ENCODE measurements around the gene STAT6. TPM values are rescaled to one million over a fixed set of nuclear protein-coding genes. Genes with fewer than 3 reads are reported as not detected.
A peak's percentile ranks its signal among the peaks of the same experiment; 100 is the strongest.

The STAT6 gene
- total RNA-seq, 2 donors from 2014 or later = 52.7 to 82.4 TPM

DNA sequence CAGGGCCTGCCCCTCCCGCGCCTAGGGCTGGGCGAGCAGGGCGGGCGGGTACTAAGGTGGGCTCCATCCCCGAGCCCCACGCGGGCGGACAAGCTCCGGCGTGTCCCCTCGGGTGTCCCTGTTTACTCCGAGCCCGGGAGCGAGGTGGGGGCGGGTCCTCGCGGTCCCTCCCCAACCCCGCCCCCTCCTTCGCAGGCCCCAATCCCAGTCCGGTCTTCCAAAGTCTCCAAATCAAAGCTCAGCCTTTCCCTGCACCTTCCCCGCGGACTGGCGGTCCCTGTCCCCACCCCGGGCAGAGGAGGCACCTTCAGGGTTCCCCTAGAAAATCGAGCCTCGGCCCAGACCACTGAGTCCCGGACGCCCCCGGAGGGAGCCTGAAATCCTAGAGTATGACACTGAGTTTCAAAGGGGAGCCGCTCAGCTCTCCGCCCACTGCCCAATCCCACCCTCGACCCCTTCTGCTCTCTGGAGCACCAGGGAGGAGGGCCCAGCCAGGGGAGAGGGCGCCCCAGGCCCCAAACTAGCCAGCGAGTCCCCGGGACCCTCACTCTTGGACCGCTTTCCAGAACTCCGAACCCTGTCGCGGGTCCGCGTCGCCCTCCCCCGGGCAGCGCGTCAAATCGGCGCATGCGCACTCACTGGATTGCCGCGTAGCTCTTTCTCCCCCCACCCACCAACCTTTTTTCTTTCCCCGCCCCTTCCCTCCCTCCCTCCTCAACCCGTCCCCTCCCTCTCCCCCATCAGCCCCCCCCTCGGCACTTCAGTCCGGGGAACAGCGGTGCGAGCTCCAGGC lies 16.8 kb upstream of the STAT6 start, which contains the start of gene LRP1:
Gene LRP1, plus strand, starts transcription at position 758 of the 793 bp plus-strand sequence. CDS start 482 bp downstream, outside the sequence.
- peaks cover 15% of the 10 kb centered on the region for H3K4me1 ChIP-seq

DNA sequence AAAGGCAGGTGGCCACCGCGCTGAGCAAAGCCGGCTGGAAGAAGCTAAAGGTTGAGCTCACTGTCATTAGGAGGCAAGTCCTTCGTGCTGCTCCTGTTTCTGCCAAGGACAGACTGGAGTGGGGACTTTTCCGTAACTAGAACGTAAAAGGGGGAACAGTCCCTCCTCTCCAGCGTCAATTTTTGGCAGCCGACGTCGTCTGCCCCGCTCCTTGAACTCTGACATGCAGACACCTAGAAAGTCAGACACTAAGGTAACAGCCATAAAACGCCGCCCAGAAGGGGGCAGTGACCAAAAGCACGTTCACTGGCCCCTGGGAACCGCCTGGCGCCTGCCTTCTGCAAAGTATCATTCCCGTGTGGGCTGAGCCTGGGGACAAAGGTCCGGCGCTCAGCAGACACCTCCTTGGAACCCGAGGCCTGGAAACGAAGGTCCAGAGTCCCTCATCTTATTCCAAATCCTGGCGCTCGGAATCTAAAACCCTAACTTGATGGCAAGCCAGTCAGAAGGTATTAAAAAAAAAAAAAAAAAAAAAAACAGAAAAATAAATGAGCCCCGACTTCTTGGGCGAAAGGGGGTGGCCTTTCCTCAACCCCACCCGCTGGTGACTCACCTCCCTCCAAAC lies 16.1 kb upstream of the STAT6 start:
- H3K27ac ChIP-seq = peak overlapping the region; percentile 83 to 94 (median 88)
- no peaks in the 10 kb centered on the region for H3K27me3 ChIP-seq
- no peaks in the 10 kb centered on the region for H3K9me3 ChIP-seq
- DNase-seq (peak; percentile 83 to 90 (median 88)), ATAC-seq (peak; percentile 73)
- H3K36me3 ChIP-seq (replicated peaks in 1 of 2; ENCODE audit: insufficient read depth in 1 of 2, low read depth in 2 of 2) = no peaks in the 10 kb centered on the region
- 1% methylated on average over 21 to 26 of the region's 26 CpGs for WGBS, 2 donors
- peak overlapping the region; percentile 60 to 63 for H3K4me3 ChIP-seq
- peaks cover 15% of the 10 kb centered on the region for H3K4me1 ChIP-seq
- TF ChIP-seq, protein P1, sequence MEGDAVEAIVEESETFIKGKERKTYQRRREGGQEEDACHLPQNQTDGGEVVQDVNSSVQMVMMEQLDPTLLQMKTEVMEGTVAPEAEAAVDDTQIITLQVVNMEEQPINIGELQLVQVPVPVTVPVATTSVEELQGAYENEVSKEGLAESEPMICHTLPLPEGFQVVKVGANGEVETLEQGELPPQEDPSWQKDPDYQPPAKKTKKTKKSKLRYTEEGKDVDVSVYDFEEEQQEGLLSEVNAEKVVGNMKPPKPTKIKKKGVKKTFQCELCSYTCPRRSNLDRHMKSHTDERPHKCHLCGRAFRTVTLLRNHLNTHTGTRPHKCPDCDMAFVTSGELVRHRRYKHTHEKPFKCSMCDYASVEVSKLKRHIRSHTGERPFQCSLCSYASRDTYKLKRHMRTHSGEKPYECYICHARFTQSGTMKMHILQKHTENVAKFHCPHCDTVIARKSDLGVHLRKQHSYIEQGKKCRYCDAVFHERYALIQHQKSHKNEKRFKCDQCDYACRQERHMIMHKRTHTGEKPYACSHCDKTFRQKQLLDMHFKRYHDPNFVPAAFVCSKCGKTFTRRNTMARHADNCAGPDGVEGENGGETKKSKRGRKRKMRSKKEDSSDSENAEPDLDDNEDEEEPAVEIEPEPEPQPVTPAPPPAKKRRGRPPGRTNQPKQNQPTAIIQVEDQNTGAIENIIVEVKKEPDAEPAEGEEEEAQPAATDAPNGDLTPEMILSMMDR (IDR thresholded peaks at IDR 0.05) = peak in 5 of 7 experiments; percentile 16 to 52 (median 41)
- peak; percentile 47 to 67 (median 55) for TF ChIP-seq POLR2A (IDR thresholded peaks at IDR 0.05)
- intact Hi-C loops (cut with DNase I) = no loop called here

More for the DNA sequence above, 16.8 kb upstream of the STAT6 start, which contains the start of gene LRP1:
- Histone ChIP-seq H3K36me3 (replicated peaks in 1 of 2; ENCODE audit: insufficient read depth in 1 of 2, low read depth in 2 of 2) (no peaks in the 10 kb centered on the region), H3K9me3 (no peaks in the 10 kb centered on the region), H3K4me3 (peak within 1 kb of the TSS; percentile 60 to 63), H3K27ac (peak within 1 kb of the TSS; percentile 83 to 94 (median 88)), H3K27me3 (no peaks in the 10 kb centered on the region)
- peak; percentile 85 for ATAC-seq
- 1% methylated on average over 29 to 51 of the region's 57 CpGs for WGBS, 2 donors
- intact Hi-C loops (cut with DNase I) = no loop called here
- TF ChIP-seq, protein P1 (IDR thresholded peaks at IDR 0.05) = no peak
- TF ChIP-seq POLR2A (IDR thresholded peaks at IDR 0.05) = peak; percentile 56 to 80 (median 69)
- peak; percentile 78 to 83 (median 82) for DNase-seq

DNA sequence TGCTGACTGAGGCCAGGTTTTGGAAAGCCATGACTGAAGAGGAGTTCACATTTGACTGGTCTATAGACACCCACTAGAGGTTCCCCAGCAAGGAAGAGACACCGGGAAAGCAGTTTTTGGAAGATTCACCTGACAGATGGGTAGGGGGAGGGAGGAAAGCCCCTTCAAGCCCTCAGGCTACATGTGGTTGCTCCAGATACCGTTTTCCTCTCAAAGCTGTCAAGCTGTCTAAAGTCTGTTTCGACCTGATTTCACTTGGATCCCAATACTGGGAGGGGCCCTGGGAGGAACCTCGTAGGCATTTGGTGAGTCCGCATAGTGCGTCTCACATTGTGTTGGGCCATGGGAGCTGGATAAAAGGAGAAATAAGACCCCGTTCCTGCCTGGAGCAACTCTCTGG lies 15.4 kb upstream of the STAT6 start:
- 40 to 45% methylated on average over 7 of the region's 7 CpGs for WGBS, 2 donors
- no peaks in the 10 kb centered on the region for H3K9me3 ChIP-seq
- H3K27ac ChIP-seq = peak overlapping the region in 3 of 4 donors; percentile 85 to 94 (median 92)
- no peaks in the 10 kb centered on the region for H3K36me3 ChIP-seq (replicated peaks in 1 of 2; ENCODE audit: insufficient read depth in 1 of 2, low read depth in 2 of 2)
- DNase-seq (no peak), ATAC-seq (no peak)
- intact Hi-C loops (cut with DNase I) = no loop called here
- H3K27me3 ChIP-seq = no peaks in the 10 kb centered on the region
- H3K4me3 ChIP-seq = no peak overlapping the region
- TF ChIP-seq, protein P1 (IDR thresholded peaks at IDR 0.05) = no peak
- no peak for TF ChIP-seq POLR2A (IDR thresholded peaks at IDR 0.05)
- H3K4me1 ChIP-seq = peaks cover 15% of the 10 kb centered on the region

DNA sequence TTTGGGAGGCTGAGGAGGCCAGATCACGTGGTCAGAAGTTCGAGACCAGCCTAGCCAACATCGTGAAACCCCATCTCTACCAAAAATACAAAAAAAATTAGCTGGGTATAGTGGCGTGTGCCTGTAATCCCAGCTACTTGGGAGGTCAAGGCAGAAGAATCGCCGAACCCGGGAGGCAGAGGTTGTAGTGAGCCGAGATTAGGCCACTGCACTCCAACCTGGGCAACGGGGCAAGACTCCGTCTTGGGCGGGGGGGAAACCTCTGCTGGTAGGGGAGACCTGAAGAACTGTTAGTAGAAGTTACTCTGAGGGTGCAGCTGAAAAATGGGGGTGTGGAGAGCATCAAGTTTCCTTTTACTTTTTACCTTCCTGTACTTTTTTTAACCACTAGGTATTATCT lies 14.9 kb upstream of the STAT6 start:
- H3K27ac ChIP-seq = peak overlapping the region in 1 of 4 donors; percentile 92
- peaks cover 15% of the 10 kb centered on the region for H3K4me1 ChIP-seq
- DNase-seq (no peak), ATAC-seq (no peak)
- TF ChIP-seq POLR2A (IDR thresholded peaks at IDR 0.05) = no peak
- TF ChIP-seq, protein P1 (IDR thresholded peaks at IDR 0.05) = no peak
- intact Hi-C loops (cut with DNase I) = no loop called here
- no peak overlapping the region for H3K4me3 ChIP-seq
- no peaks in the 10 kb centered on the region for H3K36me3 ChIP-seq (replicated peaks in 1 of 2; ENCODE audit: insufficient read depth in 1 of 2, low read depth in 2 of 2)
- H3K27me3 ChIP-seq = no peaks in the 10 kb centered on the region
- H3K9me3 ChIP-seq = no peaks in the 10 kb centered on the region
- 82 to 87% methylated on average over 11 of the region's 11 CpGs for WGBS, 2 donors
